D721Med (cell line): ENCODE results near the gene DHX16.

Experiments
- DNase-seq: peaks from one replicate; pipeline ENCODE4 v3.0.0; 2011; ENCODE audit warnings: low spot score; ENCODE audit not compliant: insufficient read length
- FAIRE-seq: peaks from 2 replicates; lab custom pipeline; 2011; peaks lifted over from hg19 to GRCh38; lab: Jason Lieb, UNC
- CTCF ChIP-seq: IDR thresholded peaks from 2 replicates; pipeline ENCODE4 v1.5.1; 2012; ENCODE audit warnings: mild to moderate bottlenecking, control low read depth; ENCODE audit not compliant: insufficient read depth; ENCODE audit errors: missing control alignments

Gene DHX16

DNA sequence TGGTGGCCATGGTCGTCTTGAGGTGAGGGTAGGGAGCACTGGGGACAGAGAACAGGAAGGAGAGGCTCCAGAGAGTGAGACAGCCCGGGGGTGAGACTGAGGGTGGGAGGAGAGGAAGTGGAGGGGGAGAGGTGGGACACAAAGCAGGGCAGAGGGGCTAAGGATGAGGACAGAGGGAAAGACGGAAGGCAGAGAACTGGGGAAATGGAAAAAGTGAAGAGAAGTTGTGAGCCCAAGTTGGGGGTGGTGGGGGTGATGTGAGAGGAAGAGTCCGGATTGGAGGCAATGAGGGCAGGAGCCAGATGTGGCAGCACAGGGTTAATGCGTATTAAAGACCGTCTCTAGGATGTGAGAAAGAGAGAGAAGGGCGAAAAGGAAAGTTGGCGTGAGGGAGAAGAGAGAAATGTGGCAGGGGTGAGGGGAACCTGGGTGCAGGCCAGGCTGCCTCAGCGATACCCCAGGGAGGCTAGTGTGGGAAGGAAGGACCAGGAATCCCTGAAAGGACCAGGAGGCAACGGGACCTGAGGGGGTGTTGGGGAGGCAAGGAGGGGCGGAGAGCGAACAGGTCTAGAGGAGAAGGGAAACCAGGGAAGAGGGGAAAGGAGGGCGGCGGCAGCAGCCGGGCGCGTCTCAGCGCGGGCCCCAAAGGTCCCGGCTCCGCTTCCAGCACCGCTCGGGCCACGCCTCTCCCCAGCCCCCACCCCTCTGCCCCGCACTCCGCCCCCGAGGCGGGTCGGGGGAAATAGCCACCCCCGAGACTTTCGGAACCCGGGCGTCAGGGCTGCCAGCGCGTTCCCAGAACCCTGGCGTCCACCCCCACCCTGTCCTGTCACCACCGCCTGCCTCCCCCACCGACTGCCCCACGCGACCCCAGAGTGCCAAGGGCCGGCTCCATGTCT is 13.5 kb upstream of the DHX16 start, which contains the start of gene PPP1R18:
PPP1R18 (minus strand) TSS at position 637 of the 899 bp plus-strand sequence; CDS start at position 10, 627 bp downstream.
- FAIRE-seq (no peak), DNase-seq (no peak)
- TF ChIP-seq CTCF = no peak

- DNase-seq (no peak), FAIRE-seq (no peak)
- no peak for TF ChIP-seq CTCF
Observed at GRCh38 chr6:30685157-30686008, 12.6 kb upstream of the DHX16 start.

DNA sequence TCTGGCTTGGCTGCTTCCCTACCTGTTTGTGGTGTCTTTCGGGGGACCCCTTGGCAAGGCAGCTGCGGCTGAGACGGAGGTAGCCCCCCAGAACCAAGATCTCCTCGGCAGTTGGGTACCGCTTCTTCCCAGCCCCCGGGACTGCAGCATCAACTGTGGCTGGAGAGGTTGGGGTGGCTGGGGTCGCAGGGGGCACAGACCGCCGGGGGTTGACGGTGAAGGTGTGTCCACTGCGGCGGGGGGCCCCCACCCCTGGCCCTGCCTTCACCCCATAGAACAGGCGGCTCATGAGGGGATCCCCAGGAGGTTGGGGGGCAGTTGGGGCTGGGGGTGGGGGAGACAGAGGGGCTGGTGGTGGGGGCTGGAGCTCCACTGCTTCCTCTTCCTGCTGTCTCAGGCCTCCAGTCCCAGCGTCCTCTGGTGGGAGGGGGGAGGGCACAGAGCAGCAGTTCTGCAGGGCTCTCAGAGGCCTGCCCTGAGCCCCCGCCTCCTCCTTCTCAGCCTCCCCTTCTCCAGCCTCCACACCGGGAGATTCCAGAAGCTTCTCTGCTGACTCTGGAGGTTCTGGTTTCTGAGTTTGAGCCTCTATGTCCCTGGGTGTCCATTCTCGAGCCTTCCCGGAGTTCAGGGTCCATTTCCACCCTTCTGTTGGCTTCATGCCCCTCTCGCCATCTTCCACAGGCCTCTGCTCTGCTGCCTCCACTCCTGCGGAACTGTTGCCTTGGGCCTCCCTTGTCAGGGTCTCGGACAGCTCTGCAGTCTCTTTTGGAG is 11.8 kb upstream of the DHX16 start:
- no peak for TF ChIP-seq CTCF
- FAIRE-seq = no peak

GRCh38 chr6:30683980-30684338 is 11.2 kb upstream of the DHX16 start:
- no peak for TF ChIP-seq CTCF
- FAIRE-seq = no peak

More for the DNA sequence above, 11.8 kb upstream of the DHX16 start:
- DNase-seq = no peak

GRCh38 chr6:30683183-30683979 is 10.6 kb upstream of the DHX16 start:
- TF ChIP-seq CTCF = no peak
- FAIRE-seq (no peak), DNase-seq (no peak)

More at GRCh38 chr6:30683980-30684338, 11.2 kb upstream of the DHX16 start:
- DNase-seq = no peak
